ENCODE data around the gene DBR1.

- TF ChIP-seq CTCF (IDR thresholded peaks at IDR 0.05), result no peak
- no peak for TF ChIP-seq ZFX (IDR thresholded peaks at IDR 0.05; ENCODE audit: borderline replicate concordance)
These were observed 50.5 kb downstream of the DBR1 start for GRCh38 chr3:138124188-138124587.

All from 22Rv1 (cell line).